Thyroid gland (tissue), 4 donors: Measurements from ENCODE around the gene ATP6V0A4. TPM values are rescaled to one million over a fixed set of nuclear protein-coding genes. Genes with fewer than 3 reads are reported as not detected.
"Not testable (repeated sequence)": the region's sequence is repeated elsewhere in the genome, so short reads cannot be mapped to it uniquely, and the experiment has no call there.

ENCODE experiments used
- DNase-seq, 2 donors: peaks; one replicate each; pipeline ENCODE4 v3.0.0-alpha.2; 2019
- H3K27ac ChIP-seq, 3 donors: fragments of 200-600 bp; sonication (generic); 1 replicate in 2 of 3; 2 replicates in 1 of 3; pipeline ENCODE4 v1.5.1; 2016 to 2019; ENCODE audit warnings: mild to moderate bottlenecking in 1 of 3, moderate library complexity in 1 of 3
- H3K27me3 ChIP-seq: fragments of 200-600 bp; sonication (generic); one replicate; pipeline ENCODE4 v1.5.1; 2019
- H3K36me3 ChIP-seq, 2 donors: fragments of 200-600 bp; sonication (generic); one replicate each; pipeline ENCODE4 v1.5.1; 2016 to 2019
- H3K4me1 ChIP-seq, 2 donors: fragments of 200-600 bp; sonication (generic); one replicate each; pipeline ENCODE4 v1.5.1; 2017 to 2019
- H3K4me3 ChIP-seq, 3 donors: fragments of 200-600 bp; sonication (generic); replicated peaks in 1 of 3; 1 replicate in 2 of 3; 2 replicates in 1 of 3; pipeline ENCODE4 v1.5.1; 2016; ENCODE audit warnings: mild to moderate bottlenecking in 1 of 3
- H3K9me3 ChIP-seq: fragments of 200-600 bp; sonication (generic); one replicate; pipeline ENCODE4 v1.5.1; 2017
- POLR2A ChIP-seq, 2 donors: fragments of 450-650 bp; IDR thresholded peaks; one replicate each; pipeline ENCODE4 v1.6.1; 2017; ENCODE audit warnings: antibody characterized with exemption in 2 of 2, mild to moderate bottlenecking in 2 of 2, moderate library complexity in 1 of 2
- WGBS, 2 donors: methylation state at CpG; one replicate each; pipeline ENCODE4 v1.1.5; 2017; 5-methylcytosine and 5-hydroxymethylcytosine counted together
- intact Hi-C: fragments of 100-400 bp; cut with DNase I; formaldehyde crosslinking; loops from one replicate; pipeline ENCODE4 v1.15.1; 2023
- total RNA-seq, 4 donors: library from RNA; depleted of rRNA; stranded (reverse); fragments of >200 nt; gene quantifications; one replicate each; pipeline ENCODE4 v1.2.3, GENCODE V29; 2016
- TF ChIP-seq, protein P1 (sequence below), 6 experiments: fragments of 200-600 bp in 3 of 6; fragments of 450-650 bp in 3 of 6; sonication (generic) in 3 of 6; IDR thresholded peaks; one replicate each; pipeline ENCODE4 v1.5.1; 2016 to 2019; ENCODE audit warnings: antibody characterized with exemption in 6 of 6, mild to moderate bottlenecking in 2 of 6, inconsistent platforms in 1 of 6, moderate library complexity in 1 of 6

The ATP6V0A4 gene
- total RNA-seq, 4 donors from 2014 or later, result not detected

DNA sequence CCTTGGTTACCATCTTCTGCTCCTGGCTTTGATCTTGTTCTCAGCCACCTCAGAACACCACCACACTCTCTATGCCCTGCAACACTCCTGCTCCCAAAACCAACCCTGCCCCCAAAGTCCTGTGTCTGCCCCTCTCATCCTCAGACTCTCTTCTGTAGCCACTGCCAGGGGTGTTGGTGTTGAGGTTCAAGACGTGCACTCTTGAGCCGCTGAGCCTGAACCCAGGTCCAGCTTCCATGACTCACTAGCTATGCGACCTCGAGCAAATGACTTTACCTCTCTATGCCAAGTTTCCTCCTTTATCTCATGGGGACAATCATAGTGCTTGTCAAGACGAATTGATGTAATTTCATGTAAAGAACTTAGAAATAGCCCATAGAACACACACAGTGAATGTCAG lies 840 bp upstream of the ATP6V0A4 start:
- intact Hi-C loops, result no loop called here
- Histone ChIP-seq H3K4me3 (no peak overlapping the region), H3K27ac (no peak overlapping the region), H3K4me1 (no peaks in the 10 kb centered on the region), H3K27me3 (no peaks in the 10 kb centered on the region), H3K9me3 (no peaks in the 10 kb centered on the region), H3K36me3 (no peaks in the 10 kb centered on the region)
- 80 to 89% methylated on average over 5 of the region's 5 CpGs for WGBS, 2 donors
- no peak for DNase-seq
- TF ChIP-seq, protein P1, sequence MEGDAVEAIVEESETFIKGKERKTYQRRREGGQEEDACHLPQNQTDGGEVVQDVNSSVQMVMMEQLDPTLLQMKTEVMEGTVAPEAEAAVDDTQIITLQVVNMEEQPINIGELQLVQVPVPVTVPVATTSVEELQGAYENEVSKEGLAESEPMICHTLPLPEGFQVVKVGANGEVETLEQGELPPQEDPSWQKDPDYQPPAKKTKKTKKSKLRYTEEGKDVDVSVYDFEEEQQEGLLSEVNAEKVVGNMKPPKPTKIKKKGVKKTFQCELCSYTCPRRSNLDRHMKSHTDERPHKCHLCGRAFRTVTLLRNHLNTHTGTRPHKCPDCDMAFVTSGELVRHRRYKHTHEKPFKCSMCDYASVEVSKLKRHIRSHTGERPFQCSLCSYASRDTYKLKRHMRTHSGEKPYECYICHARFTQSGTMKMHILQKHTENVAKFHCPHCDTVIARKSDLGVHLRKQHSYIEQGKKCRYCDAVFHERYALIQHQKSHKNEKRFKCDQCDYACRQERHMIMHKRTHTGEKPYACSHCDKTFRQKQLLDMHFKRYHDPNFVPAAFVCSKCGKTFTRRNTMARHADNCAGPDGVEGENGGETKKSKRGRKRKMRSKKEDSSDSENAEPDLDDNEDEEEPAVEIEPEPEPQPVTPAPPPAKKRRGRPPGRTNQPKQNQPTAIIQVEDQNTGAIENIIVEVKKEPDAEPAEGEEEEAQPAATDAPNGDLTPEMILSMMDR (IDR thresholded peaks at IDR 0.05), result no peak

DNA sequence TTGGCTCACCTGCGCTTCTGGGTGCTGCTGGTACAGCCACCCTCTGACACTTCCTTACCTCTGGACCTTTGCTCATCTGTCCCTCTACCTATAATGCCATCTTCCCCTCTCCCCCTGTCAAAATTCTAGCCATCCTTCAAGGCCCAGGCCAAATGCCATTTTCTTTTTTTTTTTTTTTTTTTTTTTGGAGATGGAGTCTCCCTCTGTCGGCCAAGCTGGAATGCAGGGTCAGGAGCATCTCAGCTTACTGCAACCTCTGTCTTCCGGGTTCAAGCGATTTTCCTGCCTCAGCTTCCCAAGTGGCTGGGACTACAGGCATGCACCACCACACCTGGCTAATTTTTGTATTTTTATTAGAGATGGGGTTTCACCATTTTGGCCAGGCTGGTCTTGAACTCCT lies 950 bp downstream of the ATP6V0A4 start:
- intact Hi-C loops, H3K9me3 ChIP-seq, H3K27me3 ChIP-seq, H3K36me3 ChIP-seq, DNase-seq, H3K27ac ChIP-seq, H3K4me3 ChIP-seq, H3K4me1 ChIP-seq: not testable (repeated sequence)
- WGBS, 2 donors, result 77 to 94% methylated on average over 4 of the region's 4 CpGs

DNA sequence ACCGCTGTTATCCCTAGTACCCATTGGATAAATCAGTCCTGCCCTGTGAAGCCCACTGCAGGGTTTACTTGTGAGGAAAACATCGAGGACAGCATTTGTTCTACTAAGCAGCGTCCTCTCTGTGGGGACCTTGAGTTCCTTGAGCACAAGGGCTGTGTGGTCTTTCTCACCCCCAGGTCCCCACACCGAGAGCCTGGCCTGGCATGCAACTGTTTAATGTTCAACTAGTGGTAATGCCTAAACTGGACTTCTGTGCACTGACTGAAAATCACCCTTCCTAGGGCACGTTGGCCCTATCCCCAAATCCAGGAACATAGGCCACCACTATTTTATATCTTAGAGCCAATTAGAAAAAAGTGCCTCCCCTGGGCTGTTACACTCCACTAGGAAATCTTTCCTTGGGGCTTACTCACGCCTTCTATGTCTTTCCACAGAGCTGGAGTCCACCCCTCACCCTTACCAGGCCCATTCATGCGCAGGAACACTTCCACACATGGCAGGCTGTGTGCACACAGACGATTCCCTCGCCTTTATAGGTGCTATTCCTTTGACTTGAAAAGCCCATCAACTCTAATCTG lies 1.9 kb downstream of the ATP6V0A4 start:
- WGBS, 2 donors, result 78 to 93% methylated on average over 9 of the region's 9 CpGs

DNA sequence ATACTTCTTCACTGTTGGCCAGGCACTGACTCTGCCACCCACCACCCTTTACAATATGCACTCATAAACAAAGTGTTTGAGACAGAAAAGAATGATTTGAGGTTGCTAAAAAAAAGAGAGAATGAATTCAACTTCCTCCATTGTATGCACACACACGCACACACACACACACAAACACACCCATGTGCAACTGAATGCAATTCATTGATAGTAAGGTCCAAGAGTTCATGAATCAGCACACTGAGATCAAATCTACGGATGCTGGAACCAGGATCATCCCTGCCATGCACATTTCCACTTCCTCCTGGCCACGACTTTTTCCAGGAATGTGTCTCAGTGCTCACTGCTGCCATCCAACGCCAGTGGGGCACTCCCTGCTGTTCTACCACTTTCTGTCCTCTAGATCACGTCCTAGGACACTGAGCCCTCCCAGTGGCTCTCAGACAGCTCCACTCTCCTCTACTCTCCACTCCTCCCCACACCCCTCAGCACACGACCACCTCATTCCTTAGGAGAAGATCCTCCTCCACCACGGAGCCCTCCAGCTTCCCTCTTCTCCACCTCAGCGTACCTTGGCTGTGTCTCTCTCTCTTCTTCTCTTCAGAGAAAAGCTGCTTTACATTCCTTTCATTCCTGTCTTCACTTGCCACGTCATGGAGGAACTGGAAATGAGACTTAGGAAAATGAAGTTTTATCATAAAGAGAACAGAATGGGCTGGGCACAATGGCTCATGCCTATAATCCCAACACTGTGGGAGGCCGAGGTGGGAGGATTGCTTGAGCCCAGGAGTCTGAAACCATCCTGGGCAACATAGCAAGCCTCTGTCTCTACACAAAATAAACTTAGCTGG lies 12.2 kb downstream of the ATP6V0A4 start:
- intact Hi-C loops, result no loop called here

More for the DNA sequence above, 1.9 kb downstream of the ATP6V0A4 start:
- Histone ChIP-seq H3K27ac (no peak overlapping the region), H3K9me3 (no peaks in the 10 kb centered on the region), H3K36me3 (no peaks in the 10 kb centered on the region), H3K4me1 (no peaks in the 10 kb centered on the region), H3K27me3 (no peaks in the 10 kb centered on the region), H3K4me3 (no peak overlapping the region)
- DNase-seq, result no peak
- TF ChIP-seq, protein P1 (IDR thresholded peaks at IDR 0.05), result no peak
- no peak for TF ChIP-seq POLR2A (IDR thresholded peaks at IDR 0.05)
- intact Hi-C loops, result no loop called here

DNA sequence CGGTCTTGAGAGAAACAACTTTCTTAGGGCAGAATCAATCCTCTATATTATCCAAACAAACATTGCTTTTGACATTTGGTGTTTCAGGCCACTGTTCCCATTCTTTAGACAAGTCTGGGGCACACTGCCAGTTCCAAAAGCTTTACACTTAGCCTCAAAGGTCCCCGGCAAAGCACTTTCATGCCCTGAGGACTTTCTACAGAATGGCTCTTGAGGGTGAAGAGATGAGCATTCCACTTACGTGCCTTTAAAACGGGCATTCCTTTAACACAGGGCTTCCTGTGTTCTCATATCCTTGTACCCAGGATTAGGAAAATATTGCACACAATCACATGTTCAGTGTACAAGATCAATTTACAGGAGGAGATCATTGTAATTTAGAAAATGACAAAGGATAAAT lies 13.3 kb downstream of the ATP6V0A4 start:
- 11 to 25% methylated on average over 4 of the region's 4 CpGs for WGBS, 2 donors
- no peaks in the 10 kb centered on the region for H3K27me3 ChIP-seq
- H3K27ac ChIP-seq, result peak overlapping the region in 2 of 3 donors; percentile 50 to 55
- H3K36me3 ChIP-seq, result no peaks in the 10 kb centered on the region
- H3K4me3 ChIP-seq, result no peak overlapping the region
- H3K4me1 ChIP-seq, result peaks cover 6 to 8% of the 10 kb centered on the region in 2 donors
- intact Hi-C loops, result no loop called here
- peak; percentile 77 to 83 for DNase-seq
- no peak for TF ChIP-seq POLR2A (IDR thresholded peaks at IDR 0.05)
- TF ChIP-seq, protein P1 (IDR thresholded peaks at IDR 0.05), result no peak
- H3K9me3 ChIP-seq, result no peaks in the 10 kb centered on the region

More for the DNA sequence above, 12.2 kb downstream of the ATP6V0A4 start:
- TF ChIP-seq, protein P1 (IDR thresholded peaks at IDR 0.05), result no peak
- WGBS, 2 donors, result 62 to 69% methylated on average over 10 of the region's 10 CpGs
- Histone ChIP-seq H3K9me3 (no peaks in the 10 kb centered on the region), H3K27ac (no peak overlapping the region), H3K27me3 (no peaks in the 10 kb centered on the region), H3K4me1 (peaks cover 6 to 8% of the 10 kb centered on the region in 2 donors), H3K36me3 (no peaks in the 10 kb centered on the region), H3K4me3 (no peak overlapping the region)
- DNase-seq, result no peak
